ENCODE results near the gene ST6GALNAC3.

The ST6GALNAC3 gene

DNA sequence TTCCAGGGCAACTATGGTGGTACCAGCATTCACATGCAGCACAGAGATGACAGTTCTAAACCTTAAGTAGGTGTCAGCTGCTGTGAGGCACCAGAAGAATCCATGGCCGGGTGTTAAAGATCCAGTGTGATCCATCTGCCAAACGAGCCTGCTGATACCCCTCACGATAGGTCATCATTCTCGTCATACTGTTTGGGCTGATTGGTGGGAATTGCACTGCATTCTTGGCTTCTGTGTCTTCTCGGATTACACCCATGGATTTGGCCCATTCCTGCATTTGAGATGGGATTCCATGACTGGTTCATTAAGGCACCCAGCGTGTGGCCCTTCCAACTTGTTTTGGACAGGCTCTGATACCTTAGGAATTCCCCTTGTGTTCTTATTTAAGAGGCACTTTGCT lies 55.2 kb downstream of the ST6GALNAC3 start:
- H3K27ac Mint-ChIP-seq = no peak overlapping the region
- peaks cover 5% of the 10 kb centered on the region for H3K27me3 Mint-ChIP-seq (ENCODE audit: low read depth)
- no peaks in the 10 kb centered on the region for H3K36me3 Mint-ChIP-seq (ENCODE audit: low read depth)
- no peaks in the 10 kb centered on the region for H3K9me3 Mint-ChIP-seq
- no peak overlapping the region for H3K4me3 Mint-ChIP-seq
- DNase-seq (ENCODE audit: low spot score) = no peak
- H3K4me1 Mint-ChIP-seq (ENCODE audit: low read depth) = no peaks in the 10 kb centered on the region

DNA sequence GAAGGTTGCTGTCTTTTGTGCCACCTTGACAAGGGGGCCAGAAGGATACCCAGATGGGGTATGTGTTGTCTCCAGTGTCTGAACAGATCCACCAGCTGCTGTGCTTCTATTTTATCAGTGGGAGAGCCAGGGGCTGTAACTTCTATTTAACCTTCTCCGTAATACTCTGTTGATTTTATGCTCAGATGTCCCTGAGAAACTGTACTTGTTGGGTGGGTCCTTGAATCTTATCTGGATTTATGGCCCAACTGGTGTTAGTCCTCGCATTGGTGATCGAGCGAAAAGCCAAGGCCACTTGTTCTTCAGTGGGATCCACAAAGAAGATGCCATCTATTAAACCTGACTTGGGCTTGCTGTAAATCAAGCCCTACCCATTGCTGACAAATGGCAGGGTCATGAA lies 56.4 kb downstream of the ST6GALNAC3 start:
- no peak overlapping the region for H3K4me3 Mint-ChIP-seq
- H3K36me3 Mint-ChIP-seq (ENCODE audit: low read depth) = no peaks in the 10 kb centered on the region
- no peak for DNase-seq (ENCODE audit: low spot score)
- no peaks in the 10 kb centered on the region for H3K4me1 Mint-ChIP-seq (ENCODE audit: low read depth)
- H3K27me3 Mint-ChIP-seq (ENCODE audit: low read depth) = peaks cover 5% of the 10 kb centered on the region
- no peak overlapping the region for H3K27ac Mint-ChIP-seq
- no peaks in the 10 kb centered on the region for H3K9me3 Mint-ChIP-seq

- H3K27ac Mint-ChIP-seq = no peak overlapping the region
- no peaks in the 10 kb centered on the region for H3K4me1 Mint-ChIP-seq (ENCODE audit: low read depth)
- no peaks in the 10 kb centered on the region for H3K36me3 Mint-ChIP-seq (ENCODE audit: low read depth)
- H3K9me3 Mint-ChIP-seq = no peaks in the 10 kb centered on the region
- no peak for DNase-seq (ENCODE audit: low spot score)
- H3K27me3 Mint-ChIP-seq (ENCODE audit: low read depth) = no peaks in the 10 kb centered on the region
- H3K4me3 Mint-ChIP-seq = no peak overlapping the region
Observed at GRCh38 chr1:76133977-76134376, 59.4 kb downstream of the ST6GALNAC3 start.

DNA sequence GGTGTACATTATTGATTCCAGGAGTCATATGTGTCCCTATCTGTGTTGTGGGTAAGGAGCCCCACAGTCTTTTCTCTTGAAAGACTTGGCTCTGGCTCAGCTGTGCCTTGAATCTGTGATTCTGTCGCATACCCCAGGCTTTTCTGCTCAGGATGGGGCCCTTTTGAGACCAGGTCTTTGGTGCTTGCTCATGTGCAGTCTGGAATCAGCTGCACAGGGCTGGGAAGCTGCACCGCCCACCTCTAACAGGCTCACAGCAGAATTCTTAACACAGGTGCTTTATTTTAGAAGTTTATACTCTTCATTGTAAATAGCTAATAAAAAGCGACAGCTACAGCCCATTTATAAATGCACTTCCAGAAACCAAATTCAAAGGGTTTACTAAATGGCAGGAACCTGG lies 61.3 kb downstream of the ST6GALNAC3 start:
- Mint-ChIP-seq H3K27ac (no peak overlapping the region), H3K4me3 (no peak overlapping the region), H3K9me3 (no peaks in the 10 kb centered on the region), H3K27me3 (ENCODE audit: low read depth) (no peaks in the 10 kb centered on the region), H3K36me3 (ENCODE audit: low read depth) (no peaks in the 10 kb centered on the region), H3K4me1 (ENCODE audit: low read depth) (no peaks in the 10 kb centered on the region)
- DNase-seq (ENCODE audit: low spot score) = no peak

- Mint-ChIP-seq H3K4me1 (ENCODE audit: low read depth) (no peaks in the 10 kb centered on the region), H3K27ac (no peak overlapping the region), H3K27me3 (ENCODE audit: low read depth) (peaks cover 1% of the 10 kb centered on the region), H3K9me3 (no peaks in the 10 kb centered on the region), H3K36me3 (ENCODE audit: low read depth) (no peaks in the 10 kb centered on the region), H3K4me3 (no peak overlapping the region)
- DNase-seq (ENCODE audit: low spot score) = no peak
Observed at GRCh38 chr1:76136894-76137293, 62.3 kb downstream of the ST6GALNAC3 start.

DNA sequence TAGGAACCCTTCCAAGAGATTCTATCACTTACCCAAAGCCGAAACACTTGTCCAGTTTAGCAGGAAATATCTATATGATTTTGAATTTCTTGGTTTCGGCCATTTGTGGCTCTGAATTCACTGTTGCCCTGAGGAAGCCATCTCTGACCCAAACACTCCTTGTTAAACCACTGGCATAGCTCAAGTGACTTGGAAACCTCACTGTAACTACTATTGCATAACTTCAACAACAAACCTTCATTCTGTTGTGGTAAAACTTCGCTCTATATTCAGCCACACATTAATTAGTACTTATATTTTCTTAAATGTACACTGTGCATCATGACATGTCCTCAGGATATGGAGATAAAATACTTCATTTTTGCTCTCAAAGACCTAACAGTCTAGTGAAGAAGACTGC lies 63.2 kb downstream of the ST6GALNAC3 start:
- H3K36me3 Mint-ChIP-seq (ENCODE audit: low read depth) = no peaks in the 10 kb centered on the region
- no peaks in the 10 kb centered on the region for H3K4me1 Mint-ChIP-seq (ENCODE audit: low read depth)
- no peak overlapping the region for H3K4me3 Mint-ChIP-seq
- no peak for DNase-seq (ENCODE audit: low spot score)
- H3K9me3 Mint-ChIP-seq = no peaks in the 10 kb centered on the region
- peaks cover 3% of the 10 kb centered on the region for H3K27me3 Mint-ChIP-seq (ENCODE audit: low read depth)
- H3K27ac Mint-ChIP-seq = no peak overlapping the region

DNA sequence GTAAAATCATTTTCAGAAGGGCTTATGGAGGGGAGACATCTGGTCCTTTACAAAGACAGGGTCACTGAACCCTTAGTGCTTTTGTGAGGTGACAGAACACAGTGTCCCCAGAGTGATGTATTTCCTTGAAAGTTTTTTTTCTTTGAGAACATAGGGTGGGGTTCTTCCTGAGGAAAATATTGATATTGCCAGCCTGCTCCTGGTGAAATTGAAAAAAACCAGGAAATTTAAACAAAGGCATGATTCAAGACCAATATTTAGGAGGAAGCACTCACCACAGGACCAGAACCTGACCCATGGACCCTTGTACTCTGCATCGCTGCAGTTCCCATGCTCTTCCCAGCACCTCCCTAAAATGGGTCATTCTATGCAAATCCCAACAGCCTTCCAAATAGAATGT lies 63.7 kb downstream of the ST6GALNAC3 start:
- Mint-ChIP-seq H3K27me3 (ENCODE audit: low read depth) (peaks cover 5% of the 10 kb centered on the region), H3K4me1 (ENCODE audit: low read depth) (no peaks in the 10 kb centered on the region), H3K4me3 (no peak overlapping the region), H3K36me3 (ENCODE audit: low read depth) (no peaks in the 10 kb centered on the region), H3K9me3 (no peaks in the 10 kb centered on the region), H3K27ac (no peak overlapping the region)
- DNase-seq (ENCODE audit: low spot score) = no peak

DNA sequence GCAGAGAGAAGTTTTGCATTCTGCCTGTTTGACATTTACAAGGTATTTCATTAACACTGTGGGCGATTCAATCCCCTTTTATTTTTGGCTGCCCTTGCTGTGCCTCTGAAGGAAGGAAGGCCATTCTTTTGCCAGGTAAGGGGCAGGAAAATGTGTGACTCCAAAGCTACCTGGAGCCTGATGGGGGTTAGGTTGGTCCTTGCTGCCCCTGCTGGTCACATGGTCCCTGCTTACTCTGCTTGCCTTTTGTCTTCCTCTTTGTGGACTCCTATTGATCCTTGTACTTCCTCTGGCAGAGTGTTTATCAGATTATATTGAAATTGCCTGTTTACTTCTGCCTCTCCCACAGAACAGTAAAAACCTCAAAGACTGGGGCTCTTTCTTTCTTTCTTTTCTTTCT lies 65.7 kb downstream of the ST6GALNAC3 start:
- H3K36me3 Mint-ChIP-seq (ENCODE audit: low read depth) = no peaks in the 10 kb centered on the region
- no peak overlapping the region for H3K4me3 Mint-ChIP-seq
- no peak overlapping the region for H3K27ac Mint-ChIP-seq
- DNase-seq (ENCODE audit: low spot score) = no peak
- peaks cover 5% of the 10 kb centered on the region for H3K27me3 Mint-ChIP-seq (ENCODE audit: low read depth)
- no peaks in the 10 kb centered on the region for H3K9me3 Mint-ChIP-seq
- no peaks in the 10 kb centered on the region for H3K4me1 Mint-ChIP-seq (ENCODE audit: low read depth)

- H3K27me3 Mint-ChIP-seq (ENCODE audit: low read depth) = peaks cover 12% of the 10 kb centered on the region
- DNase-seq (ENCODE audit: low spot score) = no peak
- no peaks in the 10 kb centered on the region for H3K36me3 Mint-ChIP-seq (ENCODE audit: low read depth)
- no peak overlapping the region for H3K27ac Mint-ChIP-seq
- H3K4me3 Mint-ChIP-seq = no peak overlapping the region
- H3K9me3 Mint-ChIP-seq = no peaks in the 10 kb centered on the region
- H3K4me1 Mint-ChIP-seq (ENCODE audit: low read depth) = no peaks in the 10 kb centered on the region
Observed at GRCh38 chr1:76141929-76142328, 67.4 kb downstream of the ST6GALNAC3 start.

DNA sequence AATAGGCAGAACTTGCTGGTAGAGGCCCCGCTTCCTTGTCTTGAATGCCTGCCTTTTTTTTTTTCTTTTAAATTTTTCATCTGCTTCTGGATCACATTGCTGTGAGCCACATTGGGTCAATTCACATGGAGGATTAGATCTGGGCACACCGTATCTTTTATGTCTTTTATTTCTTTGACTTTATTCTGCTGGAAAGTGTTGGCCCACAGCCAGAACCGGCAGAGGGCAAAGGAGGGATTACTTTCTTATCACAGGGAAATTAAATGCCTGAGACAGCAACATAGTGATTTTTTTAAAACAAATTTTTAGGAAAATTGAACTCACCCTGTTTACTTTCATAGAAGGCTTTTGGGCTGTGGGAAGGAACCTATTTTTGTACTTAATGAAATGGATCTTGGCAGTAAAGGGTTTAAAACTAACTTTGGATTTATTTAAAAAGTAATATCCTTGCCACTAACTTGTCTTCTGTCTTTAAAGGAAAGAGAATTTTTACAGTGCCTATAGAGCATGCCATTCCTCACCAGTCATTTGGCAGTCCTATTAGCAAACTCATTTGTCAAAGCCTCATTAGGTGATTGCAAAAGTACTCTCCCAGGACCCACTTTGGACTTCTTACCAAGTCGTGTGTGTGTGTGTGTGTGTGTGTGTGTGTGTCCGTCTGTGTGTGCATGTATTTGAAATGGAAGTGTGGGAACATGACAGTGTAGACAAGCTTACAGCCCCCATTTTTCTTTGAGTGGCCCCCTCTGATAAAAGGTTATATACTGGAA lies 68.4 kb downstream of the ST6GALNAC3 start:
- no peaks in the 10 kb centered on the region for H3K36me3 Mint-ChIP-seq (ENCODE audit: low read depth)
- peaks cover 16% of the 10 kb centered on the region for H3K27me3 Mint-ChIP-seq (ENCODE audit: low read depth)
- H3K27ac Mint-ChIP-seq = no peak overlapping the region
- no peaks in the 10 kb centered on the region for H3K4me1 Mint-ChIP-seq (ENCODE audit: low read depth)
- no peaks in the 10 kb centered on the region for H3K9me3 Mint-ChIP-seq
- no peak for DNase-seq (ENCODE audit: low spot score)
- H3K4me3 Mint-ChIP-seq = no peak overlapping the region

- Mint-ChIP-seq H3K4me1 (ENCODE audit: low read depth) (no peaks in the 10 kb centered on the region), H3K4me3 (no peak overlapping the region), H3K27ac (no peak overlapping the region), H3K9me3 (no peaks in the 10 kb centered on the region), H3K27me3 (ENCODE audit: low read depth) (peaks cover 19% of the 10 kb centered on the region), H3K36me3 (ENCODE audit: low read depth) (no peaks in the 10 kb centered on the region)
- no peak for DNase-seq (ENCODE audit: low spot score)
Observed at GRCh38 chr1:76144247-76144646, 69.7 kb downstream of the ST6GALNAC3 start.

DNA sequence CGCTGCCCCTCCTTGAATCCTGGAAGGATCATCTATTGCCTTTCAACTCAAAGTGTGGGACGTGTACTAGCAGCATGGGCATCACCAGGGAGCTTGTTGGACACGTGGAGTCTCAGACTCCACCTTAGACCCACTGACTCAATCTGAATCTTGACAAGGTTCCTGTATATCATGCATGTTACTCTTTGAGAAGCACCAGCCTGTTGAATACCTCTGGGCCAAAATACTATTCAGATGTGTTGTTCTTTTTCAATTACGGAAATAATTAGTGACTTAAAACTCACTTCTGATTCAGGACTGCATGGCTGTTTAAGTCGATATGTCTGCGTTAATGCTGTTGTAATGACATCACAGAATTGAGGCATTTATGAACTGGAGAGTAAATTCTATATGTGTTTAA lies 70.8 kb downstream of the ST6GALNAC3 start:
- H3K4me3 Mint-ChIP-seq = no peak overlapping the region
- no peaks in the 10 kb centered on the region for H3K4me1 Mint-ChIP-seq (ENCODE audit: low read depth)
- H3K27me3 Mint-ChIP-seq (ENCODE audit: low read depth) = peaks cover 19% of the 10 kb centered on the region
- no peaks in the 10 kb centered on the region for H3K9me3 Mint-ChIP-seq
- no peak for DNase-seq (ENCODE audit: low spot score)
- no peak overlapping the region for H3K27ac Mint-ChIP-seq
- H3K36me3 Mint-ChIP-seq (ENCODE audit: low read depth) = no peaks in the 10 kb centered on the region

- H3K27ac Mint-ChIP-seq = no peak overlapping the region
- H3K4me3 Mint-ChIP-seq = no peak overlapping the region
- DNase-seq (ENCODE audit: low spot score) = no peak
- peaks cover 19% of the 10 kb centered on the region for H3K27me3 Mint-ChIP-seq (ENCODE audit: low read depth)
- H3K4me1 Mint-ChIP-seq (ENCODE audit: low read depth) = no peaks in the 10 kb centered on the region
- H3K9me3 Mint-ChIP-seq = no peaks in the 10 kb centered on the region
- H3K36me3 Mint-ChIP-seq (ENCODE audit: low read depth) = no peaks in the 10 kb centered on the region
Observed at GRCh38 chr1:76146184-76146583, 71.6 kb downstream of the ST6GALNAC3 start.

DNA sequence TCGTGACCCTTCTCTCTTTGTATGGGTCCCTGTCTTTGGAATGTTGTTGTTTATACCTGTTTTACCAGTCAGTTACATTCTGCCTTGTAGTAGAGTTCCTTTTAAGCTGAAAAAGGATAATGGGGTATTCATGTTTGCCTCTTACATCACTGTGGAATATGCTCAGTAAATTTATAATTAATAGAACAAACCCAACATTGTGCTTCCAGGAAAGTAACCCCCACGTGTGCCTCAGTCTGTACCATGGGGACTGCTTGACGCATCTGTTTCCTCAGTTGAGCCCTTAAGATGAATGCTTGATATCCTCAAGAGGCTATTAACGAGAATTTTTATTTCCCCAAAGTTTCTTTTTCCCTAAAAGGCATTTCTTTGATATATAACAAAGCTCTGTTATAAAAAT lies 73.4 kb downstream of the ST6GALNAC3 start:
- H3K27me3 Mint-ChIP-seq (ENCODE audit: low read depth) = peaks cover 15% of the 10 kb centered on the region
- no peaks in the 10 kb centered on the region for H3K4me1 Mint-ChIP-seq (ENCODE audit: low read depth)
- H3K36me3 Mint-ChIP-seq (ENCODE audit: low read depth) = no peaks in the 10 kb centered on the region
- no peak overlapping the region for H3K4me3 Mint-ChIP-seq
- no peaks in the 10 kb centered on the region for H3K9me3 Mint-ChIP-seq
- no peak overlapping the region for H3K27ac Mint-ChIP-seq
- DNase-seq (ENCODE audit: low spot score) = no peak

GRCh38 chr1:76148460-76148859 lies 73.9 kb downstream of the ST6GALNAC3 start:
- DNase-seq (ENCODE audit: low spot score) = no peak
- Mint-ChIP-seq H3K27ac (no peak overlapping the region), H3K36me3 (ENCODE audit: low read depth) (no peaks in the 10 kb centered on the region), H3K27me3 (ENCODE audit: low read depth) (peaks cover 15% of the 10 kb centered on the region), H3K4me3 (no peak overlapping the region), H3K9me3 (no peaks in the 10 kb centered on the region), H3K4me1 (ENCODE audit: low read depth) (no peaks in the 10 kb centered on the region)

Measured in T-helper 2 cell treated with Interferon-gamma antibody and Interleukin-4, amounts not matched to agents 5 μg/mL and 100 μg/mL, for 36 hours (primary cell).